ENCODE results near the gene SIAH3.

The SIAH3 gene

GRCh38 chr13:45850027-45850613 lies 1.4 kb downstream of the SIAH3 start:
- TF ChIP-seq CTCF (conservative IDR thresholded peaks at IDR 0.05; ENCODE audit: low read length): no peak
- H3K4me3 ChIP-seq (ENCODE audit: low read length): no peak overlapping the region
- no peak for DNase-seq (ENCODE audit: low read depth)

- TF ChIP-seq CTCF (conservative IDR thresholded peaks at IDR 0.05; ENCODE audit: low read length): no peak
- H3K4me3 ChIP-seq (ENCODE audit: low read length): no peak overlapping the region
- no peak for DNase-seq (ENCODE audit: low read depth)
Measured at GRCh38 chr13:45849408-45849807, 2.1 kb downstream of the SIAH3 start.

GRCh38 chr13:45847554-45848224 lies 3.9 kb downstream of the SIAH3 start:
- no peak for TF ChIP-seq CTCF (conservative IDR thresholded peaks at IDR 0.05; ENCODE audit: low read length)
- no peak for DNase-seq (ENCODE audit: low read depth)
- H3K4me3 ChIP-seq (ENCODE audit: low read length): no peak overlapping the region

- DNase-seq (ENCODE audit: low read depth): no peak
- H3K4me3 ChIP-seq (ENCODE audit: low read length): no peak overlapping the region
- no peak for TF ChIP-seq CTCF (conservative IDR thresholded peaks at IDR 0.05; ENCODE audit: low read length)
Measured at GRCh38 chr13:45846681-45847080, 4.9 kb downstream of the SIAH3 start.

GRCh38 chr13:45838171-45838745 lies 13.3 kb downstream of the SIAH3 start:
- no peak overlapping the region for H3K4me3 ChIP-seq (ENCODE audit: low read length)
- no peak for DNase-seq (ENCODE audit: low read depth)
- TF ChIP-seq CTCF (conservative IDR thresholded peaks at IDR 0.05; ENCODE audit: low read length): no peak

GRCh38 chr13:45837111-45837510 lies 14.4 kb downstream of the SIAH3 start:
- no peak for DNase-seq (ENCODE audit: low read depth)
- no peak for TF ChIP-seq CTCF (conservative IDR thresholded peaks at IDR 0.05; ENCODE audit: low read length)
- H3K4me3 ChIP-seq (ENCODE audit: low read length): no peak overlapping the region

All from AG10803 (cell line).